DOHH2 (cell line): ENCODE data around the gene BACE2.
"Not testable (repeated sequence)": the region's sequence is repeated elsewhere in the genome, so short reads cannot be mapped to it uniquely, and the experiment has no call there.

Experiments used
- H3F3A ChIP-seq: fragments of 200-600 bp; sonication (generic), shearing (Covaris generic); 2 replicates; pipeline ENCODE4 v1.6.0; 2016; ENCODE audit warnings: antibody characterized with exemption, mild to moderate bottlenecking; ENCODE audit not compliant: control insufficient read depth, insufficient read depth
- H3K27ac ChIP-seq: fragments of 200-600 bp; sonication (generic); 2 replicates; pipeline ENCODE4 v1.5.1; 2014; ENCODE audit warnings: low read depth, mild to moderate bottlenecking, low read length, moderate library complexity
- H3K27me3 ChIP-seq: fragments of 200-600 bp; sonication (generic); 2 replicates; pipeline ENCODE4 v1.6.1; 2014; ENCODE audit warnings: mild to moderate bottlenecking, low read length, mixed read lengths; ENCODE audit not compliant: control insufficient read depth
- H3K36me3 ChIP-seq: fragments of 200-600 bp; sonication (generic); 2 replicates; pipeline ENCODE4 v1.6.1; 2014; ENCODE audit warnings: mild to moderate bottlenecking, low read length, moderate library complexity, mixed read lengths; ENCODE audit not compliant: control insufficient read depth
- H3K4me1 ChIP-seq: fragments of 200-600 bp; sonication (generic); 2 replicates; pipeline ENCODE4 v1.6.1; 2014; ENCODE audit warnings: mild to moderate bottlenecking, low read length, mixed read lengths; ENCODE audit not compliant: control insufficient read depth
- H3K4me2 ChIP-seq: fragments of 200-600 bp; sonication (generic); 2 replicates; pipeline ENCODE4 v1.6.0; 2014; ENCODE audit warnings: mild to moderate bottlenecking, low read length, moderate library complexity
- H3K4me3 ChIP-seq: fragments of 200-600 bp; sonication (generic); 2 replicates; pipeline ENCODE4 v1.5.1; 2014; ENCODE audit warnings: mild to moderate bottlenecking, low read length, mixed read lengths
- H3K79me2 ChIP-seq: fragments of 200-600 bp; sonication (generic); 2 replicates; pipeline ENCODE4 v1.6.1; 2014; ENCODE audit warnings: mild to moderate bottlenecking, low read length, mixed read lengths; ENCODE audit not compliant: control insufficient read depth
- H3K9me2 ChIP-seq: fragments of 200-600 bp; sonication (generic); replicated peaks from 2 replicates; pipeline ENCODE4 v1.6.1; 2014; ENCODE audit warnings: mild to moderate bottlenecking, low read length, mixed read lengths; ENCODE audit not compliant: control insufficient read depth
- H3K9me3 ChIP-seq: fragments of 200-600 bp; sonication (generic); 2 replicates; pipeline ENCODE4 v1.6.1; 2014; ENCODE audit warnings: antibody characterized with exemption, low read length, mixed read lengths; ENCODE audit not compliant: control insufficient read depth, insufficient read depth
- H4K20me1 ChIP-seq: fragments of 200-600 bp; sonication (generic); 2 replicates; pipeline ENCODE4 v1.6.0; 2014; ENCODE audit warnings: low read depth, mild to moderate bottlenecking, antibody characterized with exemption, low read length, moderate library complexity; ENCODE audit not compliant: control insufficient read depth, insufficient read depth
- EZH2phosphoT487 ChIP-seq: fragments of 200-600 bp; sonication (generic); IDR thresholded peaks from 2 replicates; pipeline ENCODE4 v1.6.1; 2017; ENCODE audit warnings: borderline replicate concordance, mild to moderate bottlenecking, antibody characterized with exemption, low read length, moderate library complexity, mixed read lengths
- TF ChIP-seq, protein P1 (sequence below): fragments of 200-600 bp; sonication (generic); IDR thresholded peaks from one replicate; pipeline ENCODE4 v1.5.1; 2014; ENCODE audit warnings: antibody characterized with exemption, mild to moderate bottlenecking, low read depth, low read length; ENCODE audit not compliant: poor library complexity, severe bottlenecking

Gene BACE2

GRCh38 chr21:41197582-41197981 is 29.6 kb downstream of the BACE2 start:
- Histone ChIP-seq H3K4me2 (no peak overlapping the region), H3F3A (no peaks in the 10 kb centered on the region)

DNA sequence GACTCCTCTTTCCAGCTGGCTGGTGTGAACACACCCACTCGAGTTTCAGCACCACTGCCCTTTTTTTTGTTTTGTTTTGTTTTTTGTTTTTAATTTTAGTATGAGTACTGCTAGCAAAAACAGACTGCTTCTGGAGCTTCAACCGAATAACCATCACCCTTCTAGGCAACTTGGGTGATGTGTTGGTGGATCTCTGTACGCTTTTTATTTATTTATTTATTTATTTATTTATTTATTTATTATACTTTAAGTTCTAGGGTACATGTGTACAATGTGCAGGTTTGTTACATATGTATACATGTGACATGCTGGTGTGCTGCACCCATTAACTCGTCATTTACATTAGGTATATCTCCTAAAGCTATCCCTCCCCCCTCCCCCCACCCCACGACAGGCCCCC is 30.7 kb downstream of the BACE2 start:
- H3K4me3 ChIP-seq, H3K9me3 ChIP-seq, H3K4me1 ChIP-seq, H3K79me2 ChIP-seq, H3K27ac ChIP-seq, H3K27me3 ChIP-seq, H3K9me2 ChIP-seq, H3F3A ChIP-seq, H3K36me3 ChIP-seq, H3K4me2 ChIP-seq, H4K20me1 ChIP-seq: not testable (repeated sequence)

More at GRCh38 chr21:41197582-41197981, 29.6 kb downstream of the BACE2 start:
- Histone ChIP-seq H3K79me2 (no peaks in the 10 kb centered on the region), H3K27ac (no peak overlapping the region), H3K4me3 (no peak overlapping the region), H3K9me2 (no peaks in the 10 kb centered on the region), H3K27me3 (no peaks in the 10 kb centered on the region), H3K36me3 (no peaks in the 10 kb centered on the region), H4K20me1 (no peaks in the 10 kb centered on the region), H3K9me3 (no peaks in the 10 kb centered on the region), H3K4me1 (no peaks in the 10 kb centered on the region)
- no peak for TF ChIP-seq EZH2phosphoT487
- TF ChIP-seq, protein P1, sequence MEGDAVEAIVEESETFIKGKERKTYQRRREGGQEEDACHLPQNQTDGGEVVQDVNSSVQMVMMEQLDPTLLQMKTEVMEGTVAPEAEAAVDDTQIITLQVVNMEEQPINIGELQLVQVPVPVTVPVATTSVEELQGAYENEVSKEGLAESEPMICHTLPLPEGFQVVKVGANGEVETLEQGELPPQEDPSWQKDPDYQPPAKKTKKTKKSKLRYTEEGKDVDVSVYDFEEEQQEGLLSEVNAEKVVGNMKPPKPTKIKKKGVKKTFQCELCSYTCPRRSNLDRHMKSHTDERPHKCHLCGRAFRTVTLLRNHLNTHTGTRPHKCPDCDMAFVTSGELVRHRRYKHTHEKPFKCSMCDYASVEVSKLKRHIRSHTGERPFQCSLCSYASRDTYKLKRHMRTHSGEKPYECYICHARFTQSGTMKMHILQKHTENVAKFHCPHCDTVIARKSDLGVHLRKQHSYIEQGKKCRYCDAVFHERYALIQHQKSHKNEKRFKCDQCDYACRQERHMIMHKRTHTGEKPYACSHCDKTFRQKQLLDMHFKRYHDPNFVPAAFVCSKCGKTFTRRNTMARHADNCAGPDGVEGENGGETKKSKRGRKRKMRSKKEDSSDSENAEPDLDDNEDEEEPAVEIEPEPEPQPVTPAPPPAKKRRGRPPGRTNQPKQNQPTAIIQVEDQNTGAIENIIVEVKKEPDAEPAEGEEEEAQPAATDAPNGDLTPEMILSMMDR = no peak

DNA sequence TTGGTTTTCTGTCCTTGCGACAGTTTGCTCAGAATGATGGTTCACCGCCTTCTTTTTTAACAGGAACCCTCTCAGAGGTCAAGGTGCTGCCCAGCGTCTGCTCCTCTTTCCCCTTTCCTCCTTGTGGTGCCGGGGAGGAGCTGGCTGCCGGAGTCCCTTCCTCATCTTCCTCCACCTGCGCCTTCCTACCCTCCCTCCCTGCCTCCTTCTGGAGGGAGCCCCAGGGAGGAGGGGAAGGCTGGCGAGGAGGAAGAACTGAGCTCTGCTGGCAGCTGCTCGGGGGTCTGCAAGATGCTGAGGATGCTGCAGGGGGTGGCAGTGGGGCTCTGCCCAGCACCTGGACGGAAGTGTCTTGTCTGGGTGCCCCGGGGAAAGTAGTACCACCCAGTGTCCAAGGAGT is 31.2 kb downstream of the BACE2 start:
- Histone ChIP-seq H3K27ac (no peak overlapping the region), H3F3A (no peaks in the 10 kb centered on the region), H3K4me1 (no peaks in the 10 kb centered on the region), H4K20me1 (no peaks in the 10 kb centered on the region), H3K9me2 (no peaks in the 10 kb centered on the region), H3K4me3 (no peak overlapping the region), H3K36me3 (no peaks in the 10 kb centered on the region), H3K79me2 (no peaks in the 10 kb centered on the region), H3K27me3 (no peaks in the 10 kb centered on the region), H3K9me3 (no peaks in the 10 kb centered on the region), H3K4me2 (no peak overlapping the region)
- TF ChIP-seq EZH2phosphoT487 = no peak
- TF ChIP-seq, protein P1 = no peak

DNA sequence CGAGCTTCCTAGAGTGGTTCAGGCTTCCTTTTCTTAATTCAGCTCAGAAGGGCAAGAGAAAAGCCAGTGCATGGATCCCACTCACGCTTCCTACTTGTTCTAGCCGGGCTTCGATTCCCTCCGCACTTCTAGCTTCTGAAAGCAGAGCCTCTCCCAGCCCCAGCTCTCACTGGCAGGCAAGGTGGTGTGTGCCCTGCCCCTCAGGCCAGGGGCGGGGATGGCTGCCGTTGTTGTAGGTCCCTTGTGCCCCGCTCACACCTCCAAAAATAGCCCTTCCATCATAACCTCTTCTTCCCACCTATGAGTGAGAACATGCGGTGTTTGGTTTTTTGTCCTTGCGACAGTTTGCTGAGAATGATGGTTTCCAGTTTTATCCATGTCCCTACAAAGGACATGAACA is 31.6 kb downstream of the BACE2 start:
- H3K4me2 ChIP-seq = no peak overlapping the region
- H4K20me1 ChIP-seq = no peaks in the 10 kb centered on the region
- no peaks in the 10 kb centered on the region for H3K79me2 ChIP-seq
- no peaks in the 10 kb centered on the region for H3K9me3 ChIP-seq
- H3K4me3 ChIP-seq = no peak overlapping the region
- no peaks in the 10 kb centered on the region for H3K9me2 ChIP-seq
- H3K27me3 ChIP-seq = no peaks in the 10 kb centered on the region
- no peak overlapping the region for H3K27ac ChIP-seq
- no peaks in the 10 kb centered on the region for H3K4me1 ChIP-seq
- no peaks in the 10 kb centered on the region for H3F3A ChIP-seq
- no peaks in the 10 kb centered on the region for H3K36me3 ChIP-seq
- TF ChIP-seq, protein P1 = no peak
- TF ChIP-seq EZH2phosphoT487 = no peak
